Measurements from ENCODE around the gene PDE4A. TPM values are rescaled to one million over a fixed set of nuclear protein-coding genes. Genes with fewer than 3 reads are reported as not detected.

The PDE4A gene
- total RNA-seq, 1 experiment from 2014 or later = 3.7 TPM

GRCh38 chr19:10517361-10517759 lies 97.0 kb downstream of the PDE4A start, which contains the start of gene S1PR5:
Gene S1PR5, minus strand, starts transcription at chr19:10517447. Its CDS starts 2,436 bp downstream, at chr19:10515011.
- intact Hi-C loops (cut with micrococcal nuclease; ENCODE audit: unreplicated experiment) = no loop called here
- Mint-ChIP-seq H3K4me3 (ENCODE audit: unreplicated experiment) (peak within 1 kb of the TSS; percentile 72), H3K9me3 (ENCODE audit: unreplicated experiment) (no peaks in the 10 kb centered on the region), H3K27me3 (ENCODE audit: insufficient read depth, unreplicated experiment) (peaks cover 5% of the 10 kb centered on the region), H3K4me1 (ENCODE audit: low read depth, unreplicated experiment) (peaks cover 8% of the 10 kb centered on the region), H3K27ac (ENCODE audit: unreplicated experiment) (no peak within 1 kb of the TSS), H3K36me3 (ENCODE audit: insufficient read depth, unreplicated experiment) (no peaks in the 10 kb centered on the region)
- Histone ChIP-seq H3K9me3 (no peaks in the 10 kb centered on the region), H3K4me3 (ENCODE audit: low read depth, low read length) (peak within 1 kb of the TSS; percentile 51), H3K27me3 (replicated peaks; ENCODE audit: control insufficient read depth, insufficient read depth, low read length) (no peaks in the 10 kb centered on the region), H3K4me1 (peaks cover 7% of the 10 kb centered on the region; the same call in 1 of the 2 replicates), H3K36me3 (ENCODE audit: control insufficient read depth, insufficient read depth, low read length) (no peaks in the 10 kb centered on the region)
- no peak for TF ChIP-seq CTCF (IDR thresholded peaks at IDR 0.05; ENCODE audit: insufficient read depth in 1 of 2, low read depth in 1 of 2, low read length in 1 of 2, severe bottlenecking in 1 of 2, unreplicated experiment in 1 of 2)
- peak in 1 of 2 experiments; percentile 38 for DNase-seq
- POLR2A ChIA-PET = interaction anchor here (0.9 kb wide), 1 partner anchor 24 kb away, joined by 5 read pairs; no protein-coding TSS in a partner anchor
- BruUV-seq (replicated peaks) = no TSS peak
- CTCF ChIA-PET = no interaction called here

GRCh38 chr19:10517760-10518443 lies 97.6 kb downstream of the PDE4A start:
- Histone ChIP-seq H3K4me3 (ENCODE audit: low read depth, low read length) (peak overlapping the region; percentile 51), H3K27me3 (replicated peaks; ENCODE audit: control insufficient read depth, insufficient read depth, low read length) (no peaks in the 10 kb centered on the region), H3K4me1 (peaks cover 7% of the 10 kb centered on the region; the same call in 1 of the 2 replicates), H3K9me3 (no peaks in the 10 kb centered on the region), H3K36me3 (ENCODE audit: control insufficient read depth, insufficient read depth, low read length) (no peaks in the 10 kb centered on the region)
- H3K27ac Mint-ChIP-seq (ENCODE audit: unreplicated experiment) = no peak overlapping the region
- H3K36me3 Mint-ChIP-seq (ENCODE audit: insufficient read depth, unreplicated experiment) = no peaks in the 10 kb centered on the region
- peak in 1 of 2 experiments; percentile 55 for DNase-seq
- H3K4me1 Mint-ChIP-seq (ENCODE audit: low read depth, unreplicated experiment) = peaks cover 8% of the 10 kb centered on the region
- peaks cover 5% of the 10 kb centered on the region for H3K27me3 Mint-ChIP-seq (ENCODE audit: insufficient read depth, unreplicated experiment)
- no peaks in the 10 kb centered on the region for H3K9me3 Mint-ChIP-seq (ENCODE audit: unreplicated experiment)
- POLR2A ChIA-PET = interaction anchor here (0.9 kb wide), 1 partner anchor 23 kb away, joined by 5 read pairs; no protein-coding TSS in a partner anchor
- CTCF ChIA-PET = interaction anchor here (0.7 kb wide), 1 partner anchor 63 kb away, joined by 5 read pairs; no protein-coding TSS in a partner anchor
- BruUV-seq (replicated peaks) = no TSS peak
- peak overlapping the region; percentile 72 for H3K4me3 Mint-ChIP-seq (ENCODE audit: unreplicated experiment)
- TF ChIP-seq CTCF (IDR thresholded peaks at IDR 0.05; ENCODE audit: insufficient read depth in 1 of 2, low read depth in 1 of 2, low read length in 1 of 2, severe bottlenecking in 1 of 2, unreplicated experiment in 1 of 2) = no peak
- intact Hi-C loops (cut with micrococcal nuclease; ENCODE audit: unreplicated experiment) = no loop called here

- H3K4me1 Mint-ChIP-seq (ENCODE audit: low read depth, unreplicated experiment) = peaks cover 8% of the 10 kb centered on the region
- peaks cover 5% of the 10 kb centered on the region for H3K27me3 Mint-ChIP-seq (ENCODE audit: insufficient read depth, unreplicated experiment)
- peaks cover 7% of the 10 kb centered on the region; the same call in 1 of the 2 replicates for H3K4me1 ChIP-seq
Measured at GRCh38 chr19:10518444-10519361, 98.4 kb downstream of the PDE4A start.

More at GRCh38 chr19:10518444-10519361, 98.4 kb downstream of the PDE4A start:
- ChIA-PET CTCF (interaction anchor here (0.7 kb wide), 1 partner anchor 62 kb away, joined by 5 read pairs; no protein-coding TSS in a partner anchor), POLR2A (no interaction called here)
- Mint-ChIP-seq H3K9me3 (ENCODE audit: unreplicated experiment) (no peaks in the 10 kb centered on the region), H3K27ac (ENCODE audit: unreplicated experiment) (no peak overlapping the region), H3K4me3 (ENCODE audit: unreplicated experiment) (peak overlapping the region; percentile 72), H3K36me3 (ENCODE audit: insufficient read depth, unreplicated experiment) (no peaks in the 10 kb centered on the region)
- H3K9me3 ChIP-seq = no peaks in the 10 kb centered on the region
- DNase-seq = no peak
- no TSS peak for BruUV-seq (replicated peaks)
- no peaks in the 10 kb centered on the region for H3K36me3 ChIP-seq (ENCODE audit: control insufficient read depth, insufficient read depth, low read length)
- no peak overlapping the region; the same call in none of the 2 replicates for H3K4me3 ChIP-seq (ENCODE audit: low read depth, low read length)
- no peak for TF ChIP-seq CTCF (IDR thresholded peaks at IDR 0.05; ENCODE audit: insufficient read depth in 1 of 2, low read depth in 1 of 2, low read length in 1 of 2, severe bottlenecking in 1 of 2, unreplicated experiment in 1 of 2)
- H3K27me3 ChIP-seq (replicated peaks; ENCODE audit: control insufficient read depth, insufficient read depth, low read length) = no peaks in the 10 kb centered on the region
- intact Hi-C loops (cut with micrococcal nuclease; ENCODE audit: unreplicated experiment) = no loop called here
